Activated CD4-positive, alpha-beta T cell treated with anti-CD3 and anti-CD28 coated beads, Interleukin-2, amount 10 ng/mL, durations not matched to agents 24 days and 14 days (primary cell): ENCODE measurements around the gene SCML2. TPM values are rescaled to one million over a fixed set of nuclear protein-coding genes. Genes with fewer than 3 reads are reported as not detected.
"Not testable (repeated sequence)": the region's sequence is repeated elsewhere in the genome, so short reads cannot be mapped to it uniquely, and the experiment has no call there.

Experiments
- DNase-seq: peaks from one replicate; pipeline ENCODE4 v3.0.0; 2022
- H3K27ac Mint-ChIP-seq: one replicate; pipeline ENCODE4 v1.8.0; 2022; ENCODE audit warnings: mild to moderate bottlenecking, mixed read lengths
- H3K27me3 Mint-ChIP-seq: one replicate; pipeline ENCODE4 v1.8.0; 2022; ENCODE audit warnings: mixed read lengths
- H3K36me3 Mint-ChIP-seq: one replicate; pipeline ENCODE4 v1.8.0; 2022; ENCODE audit warnings: low read depth, mild to moderate bottlenecking, mixed read lengths
- H3K4me1 Mint-ChIP-seq: one replicate; pipeline ENCODE4 v1.8.0; 2021; ENCODE audit warnings: mixed read lengths
- H3K4me3 Mint-ChIP-seq: one replicate; pipeline ENCODE4 v1.8.0; 2022; ENCODE audit warnings: mild to moderate bottlenecking, moderate library complexity, mixed read lengths
- H3K9me3 Mint-ChIP-seq: one replicate; pipeline ENCODE4 v1.8.0; 2021; ENCODE audit warnings: mixed read lengths
- intact Hi-C: fragments of 100-400 bp; cut with micrococcal nuclease; formaldehyde crosslinking; loops from one replicate; pipeline ENCODE4 v1.15.1; 2023
- total RNA-seq: library from RNA; stranded (reverse); gene quantifications from 2 replicates; pipeline ENCODE4 v1.2.3, GENCODE V29; 2022

SCML2 gene
- total RNA-seq, 1 donor from 2014 or later: 3.3 TPM

DNA sequence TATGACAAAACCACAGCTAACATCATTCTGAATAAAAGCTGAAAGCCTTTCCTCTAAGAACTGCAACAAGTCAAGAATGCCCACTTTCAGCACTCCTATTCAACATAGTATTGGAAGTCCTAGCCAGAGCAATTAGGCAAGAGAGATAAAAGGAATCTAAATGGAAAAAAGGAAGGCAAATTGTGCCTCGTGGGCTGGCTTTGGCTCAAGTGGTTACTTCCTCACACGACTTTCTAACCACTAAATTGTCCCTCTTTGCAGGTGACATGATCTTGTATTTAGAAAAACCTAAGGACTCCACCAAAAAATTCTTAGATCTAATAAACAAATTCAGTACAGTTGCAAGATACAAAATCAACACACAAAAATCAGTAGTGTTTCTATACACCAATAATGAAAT is 57.2 kb downstream of the SCML2 start:
- no peaks in the 10 kb centered on the region for H3K27me3 Mint-ChIP-seq
- no peak overlapping the region for H3K27ac Mint-ChIP-seq
- no peak for DNase-seq
- H3K9me3 Mint-ChIP-seq: no peaks in the 10 kb centered on the region
- no peaks in the 10 kb centered on the region for H3K36me3 Mint-ChIP-seq
- no peaks in the 10 kb centered on the region for H3K4me1 Mint-ChIP-seq
- intact Hi-C loops: no loop called here
- no peak overlapping the region for H3K4me3 Mint-ChIP-seq

GRCh38 chrX:18294893-18295292 is 59.6 kb downstream of the SCML2 start:
- Mint-ChIP-seq H3K27ac (no peak overlapping the region), H3K4me1 (no peaks in the 10 kb centered on the region), H3K4me3 (no peak overlapping the region), H3K27me3 (no peaks in the 10 kb centered on the region), H3K9me3 (no peaks in the 10 kb centered on the region), H3K36me3 (no peaks in the 10 kb centered on the region)
- intact Hi-C loops: no loop called here
- DNase-seq: no peak

DNA sequence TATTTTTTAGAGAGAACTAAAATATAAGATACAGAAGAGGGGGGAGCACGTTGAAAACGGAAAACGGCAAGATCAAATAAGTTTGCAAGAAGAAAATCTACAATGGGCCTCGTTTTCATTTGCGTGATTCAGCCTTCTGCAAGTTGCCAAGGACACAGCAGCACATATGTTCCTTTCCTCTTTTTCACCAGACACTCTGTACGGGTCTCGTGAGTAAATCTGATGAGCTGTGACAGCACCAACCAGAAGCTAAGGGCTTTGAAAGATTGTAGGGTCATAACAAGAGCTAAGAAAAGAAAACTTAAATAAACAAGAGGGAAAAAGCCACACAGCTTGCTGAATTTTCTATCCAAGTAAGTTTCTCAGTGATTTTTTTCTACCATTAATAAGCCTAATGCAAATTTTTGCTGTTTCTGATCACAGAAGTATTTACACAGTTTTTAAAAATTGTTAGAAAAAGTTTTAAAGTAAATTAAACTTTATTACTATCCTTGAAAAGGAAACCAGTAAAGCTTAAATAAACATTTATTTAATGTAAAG is 63.4 kb downstream of the SCML2 start:
- no peaks in the 10 kb centered on the region for H3K4me1 Mint-ChIP-seq
- no peak overlapping the region for H3K27ac Mint-ChIP-seq
- H3K36me3 Mint-ChIP-seq: no peaks in the 10 kb centered on the region
- H3K4me3 Mint-ChIP-seq: no peak overlapping the region
- H3K9me3 Mint-ChIP-seq: no peaks in the 10 kb centered on the region
- DNase-seq: no peak
- intact Hi-C loops: no loop called here
- H3K27me3 Mint-ChIP-seq: no peaks in the 10 kb centered on the region

DNA sequence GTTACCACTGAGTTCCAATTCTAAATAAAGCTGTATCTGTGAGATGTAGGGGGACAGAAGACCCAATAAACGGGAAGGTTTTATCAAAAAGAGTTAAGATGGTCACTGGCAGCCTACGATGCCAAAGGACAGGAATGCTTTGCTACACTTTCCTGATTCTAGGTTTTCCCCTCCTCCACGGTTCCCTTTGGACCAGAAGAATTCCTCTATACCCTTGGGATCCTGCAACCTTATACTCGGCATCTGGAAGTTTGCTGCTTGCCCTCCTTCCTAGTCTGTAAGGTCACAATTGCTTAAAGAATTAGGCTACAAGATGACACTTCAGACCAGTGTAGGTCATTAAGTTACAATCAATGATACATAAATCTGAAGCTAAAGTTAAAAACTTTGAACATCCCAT is 64.3 kb downstream of the SCML2 start:
- Mint-ChIP-seq H3K4me1 (no peaks in the 10 kb centered on the region), H3K27me3 (no peaks in the 10 kb centered on the region), H3K36me3 (no peaks in the 10 kb centered on the region), H3K9me3 (no peaks in the 10 kb centered on the region), H3K27ac (no peak overlapping the region), H3K4me3 (no peak overlapping the region)
- intact Hi-C loops: no loop called here
- no peak for DNase-seq

- intact Hi-C loops: no loop called here
- H3K4me3 Mint-ChIP-seq: no peak overlapping the region
- no peak overlapping the region for H3K27ac Mint-ChIP-seq
- DNase-seq: no peak
- no peaks in the 10 kb centered on the region for H3K9me3 Mint-ChIP-seq
- H3K36me3 Mint-ChIP-seq: no peaks in the 10 kb centered on the region
- no peaks in the 10 kb centered on the region for H3K4me1 Mint-ChIP-seq
- H3K27me3 Mint-ChIP-seq: no peaks in the 10 kb centered on the region
Measured at GRCh38 chrX:18288716-18289115, 65.8 kb downstream of the SCML2 start.

- Mint-ChIP-seq H3K4me1 (no peaks in the 10 kb centered on the region), H3K4me3 (no peak overlapping the region), H3K9me3 (no peaks in the 10 kb centered on the region), H3K36me3 (no peaks in the 10 kb centered on the region), H3K27me3 (no peaks in the 10 kb centered on the region), H3K27ac (no peak overlapping the region)
- intact Hi-C loops: no loop called here
- DNase-seq: no peak
Measured at GRCh38 chrX:18286322-18286831, 68.1 kb downstream of the SCML2 start.

- Mint-ChIP-seq H3K4me1 (no peaks in the 10 kb centered on the region), H3K36me3 (peaks cover 2% of the 10 kb centered on the region), H3K27ac (no peak overlapping the region), H3K9me3 (peaks cover 3% of the 10 kb centered on the region), H3K4me3 (no peak overlapping the region), H3K27me3 (no peaks in the 10 kb centered on the region)
- intact Hi-C loops: no loop called here
- DNase-seq: no peak
Measured at GRCh38 chrX:18278449-18278848, 76.0 kb downstream of the SCML2 start.

DNA sequence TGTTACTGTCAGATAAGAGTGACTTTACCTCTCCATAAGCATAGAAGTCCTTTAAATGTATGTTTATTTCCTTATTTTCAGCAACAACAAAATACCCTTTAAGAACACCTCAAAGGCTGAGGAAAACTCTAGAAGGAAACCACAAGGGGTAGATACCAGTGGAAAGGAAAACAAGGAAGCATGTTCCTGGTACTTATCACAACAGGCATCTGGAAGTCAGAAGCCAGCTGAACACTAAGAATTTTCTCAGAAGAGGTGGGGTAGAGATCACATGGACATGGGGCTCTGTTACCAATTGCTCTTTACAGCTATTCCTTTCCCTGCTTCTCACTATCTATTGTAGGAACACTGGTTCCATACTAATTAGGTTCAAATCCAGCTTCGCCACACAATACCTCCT is 82.3 kb downstream of the SCML2 start:
- no peaks in the 10 kb centered on the region for H3K27me3 Mint-ChIP-seq
- intact Hi-C loops: no loop called here
- DNase-seq: no peak
- no peak overlapping the region for H3K4me3 Mint-ChIP-seq
- H3K4me1 Mint-ChIP-seq: no peaks in the 10 kb centered on the region
- H3K36me3 Mint-ChIP-seq: no peaks in the 10 kb centered on the region
- no peaks in the 10 kb centered on the region for H3K9me3 Mint-ChIP-seq
- H3K27ac Mint-ChIP-seq: no peak overlapping the region

GRCh38 chrX:18271725-18272124 is 82.8 kb downstream of the SCML2 start:
- no peaks in the 10 kb centered on the region for H3K4me1 Mint-ChIP-seq
- no peak overlapping the region for H3K4me3 Mint-ChIP-seq
- intact Hi-C loops: no loop called here
- DNase-seq: no peak
- H3K36me3 Mint-ChIP-seq: no peaks in the 10 kb centered on the region
- no peaks in the 10 kb centered on the region for H3K27me3 Mint-ChIP-seq
- H3K27ac Mint-ChIP-seq: no peak overlapping the region
- no peaks in the 10 kb centered on the region for H3K9me3 Mint-ChIP-seq

DNA sequence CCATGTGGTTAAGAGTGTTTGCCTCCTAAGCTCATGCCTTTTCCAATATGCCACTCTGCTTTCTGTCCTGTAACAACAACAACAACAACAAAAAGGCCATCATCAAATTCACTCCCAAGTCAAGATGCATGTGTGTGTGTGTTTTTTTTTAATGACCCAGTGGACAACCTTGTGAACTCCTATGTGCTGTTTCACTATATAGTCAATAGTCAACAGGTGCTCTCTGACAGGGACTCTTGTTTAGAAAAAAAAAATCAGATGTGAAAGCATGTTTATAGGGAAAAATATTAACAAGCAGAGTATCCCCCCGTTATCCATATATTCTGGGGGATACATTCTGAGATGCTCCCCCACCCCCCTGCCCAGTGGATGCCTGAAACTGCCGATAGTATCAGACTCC is 83.2 kb downstream of the SCML2 start:
- no peak for DNase-seq
- H3K4me3 Mint-ChIP-seq: no peak overlapping the region
- no peaks in the 10 kb centered on the region for H3K27me3 Mint-ChIP-seq
- no peaks in the 10 kb centered on the region for H3K36me3 Mint-ChIP-seq
- H3K9me3 Mint-ChIP-seq: no peaks in the 10 kb centered on the region
- intact Hi-C loops: no loop called here
- no peaks in the 10 kb centered on the region for H3K4me1 Mint-ChIP-seq
- no peak overlapping the region for H3K27ac Mint-ChIP-seq

DNA sequence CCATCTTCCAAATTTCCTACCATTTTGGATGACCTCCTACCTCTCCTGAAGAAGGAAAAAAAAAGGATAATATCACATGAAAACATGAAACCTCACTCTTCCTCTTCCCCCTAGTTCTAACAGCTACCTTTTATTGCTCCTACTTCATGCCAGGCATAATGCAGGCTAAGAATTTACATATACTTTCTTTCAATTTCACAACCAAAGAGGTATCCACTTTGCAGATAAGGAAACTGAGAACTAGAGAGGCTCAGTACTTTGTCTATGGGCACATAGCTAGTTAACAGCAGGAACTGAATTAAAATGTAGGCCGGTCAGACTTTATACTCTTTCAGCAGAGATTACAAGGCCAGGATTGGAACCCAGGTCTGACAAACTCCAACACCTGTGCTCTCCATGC is 99.4 kb downstream of the SCML2 start:
- H3K4me3 Mint-ChIP-seq: no peak overlapping the region
- no peaks in the 10 kb centered on the region for H3K36me3 Mint-ChIP-seq
- no peak overlapping the region for H3K27ac Mint-ChIP-seq
- no peaks in the 10 kb centered on the region for H3K9me3 Mint-ChIP-seq
- H3K27me3 Mint-ChIP-seq: no peaks in the 10 kb centered on the region
- no peaks in the 10 kb centered on the region for H3K4me1 Mint-ChIP-seq
- intact Hi-C loops: no loop called here
- no peak for DNase-seq

DNA sequence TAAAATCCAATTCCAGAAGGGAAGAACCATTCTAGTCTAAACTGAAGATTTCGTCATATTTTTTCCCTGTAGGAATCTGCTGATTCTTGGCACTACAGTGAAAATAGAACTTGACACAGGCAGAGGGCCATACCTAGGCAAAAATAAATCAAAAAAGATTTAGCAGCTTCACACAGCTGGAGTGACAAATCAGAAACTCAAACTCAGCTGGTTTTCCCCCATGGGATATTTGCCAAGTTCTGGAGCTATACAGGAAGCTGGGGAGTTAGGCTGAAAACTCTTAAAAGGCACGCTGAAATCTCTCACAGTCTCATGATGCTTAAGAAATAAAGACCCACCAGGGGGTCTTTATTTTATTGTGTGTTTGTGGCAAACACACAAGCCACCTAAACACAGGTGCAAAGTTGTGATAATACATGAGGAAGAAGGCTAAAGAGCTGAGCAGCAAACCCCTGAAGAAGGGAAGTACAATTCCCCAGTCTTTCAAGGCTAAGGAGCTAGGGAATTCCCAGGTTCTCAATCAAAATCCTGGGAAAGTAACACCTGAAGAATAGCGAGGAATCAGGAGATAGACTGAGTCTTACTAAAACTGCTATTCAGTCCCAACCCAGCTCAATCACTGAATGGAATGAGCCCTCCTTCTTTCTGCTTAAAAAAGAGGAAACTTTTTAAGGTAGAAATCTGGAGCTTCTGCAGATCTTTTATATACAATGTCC is 101.7 kb downstream of the SCML2 start:
- no peaks in the 10 kb centered on the region for H3K9me3 Mint-ChIP-seq
- H3K27ac Mint-ChIP-seq: no peak overlapping the region
- no peaks in the 10 kb centered on the region for H3K4me1 Mint-ChIP-seq
- H3K4me3 Mint-ChIP-seq: no peak overlapping the region
- H3K36me3 Mint-ChIP-seq: no peaks in the 10 kb centered on the region
- H3K27me3 Mint-ChIP-seq: no peaks in the 10 kb centered on the region
- intact Hi-C loops: no loop called here
- DNase-seq: no peak

- H3K4me3 Mint-ChIP-seq, H3K4me1 Mint-ChIP-seq, H3K36me3 Mint-ChIP-seq, H3K27ac Mint-ChIP-seq, DNase-seq, intact Hi-C loops, H3K27me3 Mint-ChIP-seq, H3K9me3 Mint-ChIP-seq: not testable (repeated sequence)
Measured at GRCh38 chrX:18229646-18230045, 124.8 kb downstream of the SCML2 start.

DNA sequence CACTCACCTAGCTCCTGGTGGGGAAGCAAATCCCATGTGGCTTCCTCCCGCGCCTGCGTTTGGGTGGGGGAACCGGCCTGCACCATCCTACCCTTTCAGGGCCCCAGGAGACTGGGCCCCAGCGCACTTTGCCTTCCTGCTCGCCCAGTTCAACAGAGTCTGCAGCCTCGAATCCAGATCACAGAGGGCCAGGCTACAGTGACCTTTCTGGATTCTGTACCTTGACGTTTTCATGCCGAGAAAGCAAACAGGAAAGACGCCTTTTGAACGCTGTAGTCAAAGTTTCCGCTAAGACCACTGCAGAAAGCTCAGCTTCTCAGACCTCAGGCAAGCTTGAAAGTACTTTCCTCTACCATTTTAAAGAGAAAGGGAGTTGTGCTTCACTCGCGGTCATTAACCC is 126.4 kb downstream of the SCML2 start:
- DNase-seq: no peak
- Mint-ChIP-seq H3K9me3 (no peaks in the 10 kb centered on the region), H3K27ac (no peak overlapping the region), H3K4me1 (no peaks in the 10 kb centered on the region), H3K36me3 (no peaks in the 10 kb centered on the region), H3K4me3 (no peak overlapping the region), H3K27me3 (no peaks in the 10 kb centered on the region)
- intact Hi-C loops: no loop called here

GRCh38 chrX:18227458-18227857 is 127.0 kb downstream of the SCML2 start:
- Mint-ChIP-seq H3K36me3 (no peaks in the 10 kb centered on the region), H3K9me3 (no peaks in the 10 kb centered on the region), H3K4me1 (no peaks in the 10 kb centered on the region), H3K27ac (no peak overlapping the region), H3K27me3 (no peaks in the 10 kb centered on the region), H3K4me3 (no peak overlapping the region)
- no peak for DNase-seq
- intact Hi-C loops: no loop called here
